HepG2 (cell line): Measurements from ENCODE around the gene ZFP69. TPM values are rescaled to one million over a fixed set of nuclear protein-coding genes. Genes with fewer than 3 reads are reported as not detected.

ENCODE experiments used
- FOXA3 ChIP-seq: IDR thresholded peaks from 2 replicates; pipeline ENCODE4 v1.6.1; 2016; ENCODE audit warnings: missing genetic modification reagents, missing compliant biosample characterization
- KAT2B ChIP-seq: fragments of 150-350 bp; IDR thresholded peaks from 2 replicates; pipeline ENCODE4 v1.6.1; 2014; ENCODE audit warnings: low read depth, low read length, borderline replicate concordance
- MYC ChIP-seq: sonication (generic); formaldehyde crosslinking; IDR thresholded peaks from 2 replicates; pipeline ENCODE4 v1.9.0; 2021; ENCODE audit warnings: missing genetic modification reagents, borderline replicate concordance
- SAP130 ChIP-seq: IDR thresholded peaks from 2 replicates; pipeline ENCODE4 v1.6.1; 2016; ENCODE audit warnings: low read depth
- SOX13 ChIP-seq, 3 experiments: fragments of 450-650 bp in 1 of 3; sonication (generic) in 1 of 3; formaldehyde crosslinking in 1 of 3; IDR thresholded peaks in 2 of 3; conservative IDR thresholded peaks in 1 of 3; 2 replicates each; pipeline versions ENCODE4 v1.5.0 to v1.6.1; 2016 to 2020; ENCODE audit warnings: antibody characterized with exemption in 1 of 3, mild to moderate bottlenecking in 1 of 3, missing compliant biosample characterization in 1 of 3, missing genetic modification reagents in 1 of 3, moderate library complexity in 1 of 3
- ZFP90 ChIP-seq: sonication (generic); formaldehyde crosslinking; IDR thresholded peaks from 2 replicates; pipeline ENCODE4 v1.8.0; 2022; ENCODE audit warnings: missing genetic modification reagents, mild to moderate bottlenecking, inconsistent platforms, borderline replicate concordance
- ZNF746 ChIP-seq: sonication (generic); formaldehyde crosslinking; IDR thresholded peaks from 2 replicates; pipeline ENCODE4 v1.8.0; 2022; ENCODE audit warnings: mild to moderate bottlenecking, missing genetic modification reagents
- polyA plus RNA-seq, 8 experiments: library from polyadenylated mRNA; depleted of rRNA in 3 of 8; stranded (reverse) in 7 of 8; unstranded in 1 of 8; fragments of >200 nt; fragmentation: Illumina TruSeq in 4 of 8; extraction: Trizol in 4 of 8; gene quantifications; 2 replicates each; pipeline versions ENCODE4 v1.2.1 to v1.2.3, GENCODE V29; 2011 to 2016; ENCODE audit warnings: low read depth in 4 of 8, missing spikeins in 1 of 8, mixed read lengths in 1 of 8; ENCODE audit not compliant: insufficient read depth in 1 of 8
- total RNA-seq, 5 experiments: library from RNA; depleted of rRNA; stranded (reverse); fragments of >200 nt; fragmentation: Illumina TruSeq; extraction: Trizol; gene quantifications; 2 replicates each; pipeline ENCODE4 v1.2.3, GENCODE V29; 2016; ENCODE audit warnings: low read depth in 1 of 5
- TF ChIP-seq, protein P1 (sequence below): sonication (generic); formaldehyde crosslinking; IDR thresholded peaks from 2 replicates; pipeline ENCODE4 v1.4.0; 2020; ENCODE audit warnings: missing genetic modification reagents
- TF ChIP-seq, protein P2 (sequence below): sonication (generic); formaldehyde crosslinking; IDR thresholded peaks from 2 replicates; pipeline ENCODE4 v1.5.1; 2020; ENCODE audit warnings: mild to moderate bottlenecking, missing genetic modification reagents, borderline replicate concordance
- TF ChIP-seq, protein P3 (sequence below): sonication (generic); formaldehyde crosslinking; IDR thresholded peaks from 2 replicates; pipeline ENCODE4 v1.4.0; 2020; ENCODE audit warnings: missing genetic modification reagents, low read depth, mild to moderate bottlenecking, borderline replicate concordance
- TF ChIP-seq, protein P4 (sequence below): sonication (generic); formaldehyde crosslinking; IDR thresholded peaks from 2 replicates; pipeline ENCODE4 v1.4.0; 2020; ENCODE audit warnings: mild to moderate bottlenecking, missing genetic modification reagents
- TF ChIP-seq, protein P5 (sequence below): sonication (generic); formaldehyde crosslinking; IDR thresholded peaks from 2 replicates; pipeline ENCODE4 v1.5.1; 2020; ENCODE audit warnings: missing genetic modification reagents, mild to moderate bottlenecking, borderline replicate concordance

ZFP69 gene
- total and polyA plus RNA-seq, 2 of the 13 experiments (the other 11 are each of a cell fraction or from before 2014, with no cell fraction given), result 2.6 to 5.6 TPM

DNA sequence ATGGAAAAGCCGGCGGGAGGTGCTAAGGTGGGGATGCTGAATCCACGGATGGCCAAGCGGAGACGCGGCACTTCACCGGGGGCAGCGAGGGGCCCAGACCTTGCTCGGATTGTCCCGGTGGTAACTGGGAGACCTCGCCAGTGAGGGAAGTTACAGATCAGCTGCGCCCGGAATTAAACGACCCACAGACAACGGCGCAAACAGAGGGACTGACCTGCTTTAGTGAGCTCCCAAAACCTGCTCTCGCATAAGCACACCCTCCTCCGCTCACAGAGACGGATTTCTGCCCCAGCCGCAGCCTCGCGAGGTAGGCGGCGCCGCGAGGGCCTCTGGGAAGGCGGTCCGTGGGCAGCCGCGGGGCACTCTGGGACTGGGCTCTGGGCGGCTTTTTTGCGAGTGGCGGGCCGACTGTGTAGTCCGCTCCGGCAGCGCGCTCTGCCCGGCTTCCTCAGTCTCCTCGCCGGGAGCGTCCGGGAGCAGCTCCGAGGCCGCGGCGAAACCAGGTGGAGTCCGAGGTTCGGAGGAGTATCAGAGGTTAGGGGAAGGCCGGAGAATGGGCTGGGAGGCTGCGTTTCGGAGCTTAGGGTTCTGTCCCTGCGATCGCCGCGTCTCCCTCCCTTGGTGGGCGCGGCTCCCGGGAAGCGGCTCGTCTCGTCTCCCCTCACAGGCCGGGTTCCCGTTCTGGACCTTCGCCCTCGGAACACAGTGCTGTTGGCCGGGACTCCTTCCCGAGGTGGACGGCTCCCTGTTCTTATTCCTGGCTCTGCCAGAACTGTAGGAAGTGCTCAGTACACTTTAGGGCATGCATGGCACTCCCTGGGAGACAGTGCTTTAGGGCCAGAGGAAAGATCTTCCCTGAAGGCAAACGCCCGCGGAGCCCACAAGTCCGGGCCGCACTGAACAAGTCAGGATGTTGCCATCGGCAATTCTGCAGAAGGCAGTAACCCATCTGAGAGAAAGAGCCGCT is 31.6 kb downstream of the ZFP69 start, which contains the start of gene EXO5 (continued):
- TF ChIP-seq SOX13 (IDR thresholded peaks at IDR 0.05), result no peak
- 0 out of 4 replicates have a peak, but pooled peaks of 1 of the 2 experiments have one; percentile 36 for TF ChIP-seq SOX13 (CRISPR knock-in tag; conservative IDR thresholded peaks at IDR 0.05 in 1 of 2, IDR thresholded peaks at IDR 0.05 in 1 of 2)
- no peak for TF ChIP-seq KAT2B
- peak; percentile 90 for TF ChIP-seq SAP130
- TF ChIP-seq, protein P1, sequence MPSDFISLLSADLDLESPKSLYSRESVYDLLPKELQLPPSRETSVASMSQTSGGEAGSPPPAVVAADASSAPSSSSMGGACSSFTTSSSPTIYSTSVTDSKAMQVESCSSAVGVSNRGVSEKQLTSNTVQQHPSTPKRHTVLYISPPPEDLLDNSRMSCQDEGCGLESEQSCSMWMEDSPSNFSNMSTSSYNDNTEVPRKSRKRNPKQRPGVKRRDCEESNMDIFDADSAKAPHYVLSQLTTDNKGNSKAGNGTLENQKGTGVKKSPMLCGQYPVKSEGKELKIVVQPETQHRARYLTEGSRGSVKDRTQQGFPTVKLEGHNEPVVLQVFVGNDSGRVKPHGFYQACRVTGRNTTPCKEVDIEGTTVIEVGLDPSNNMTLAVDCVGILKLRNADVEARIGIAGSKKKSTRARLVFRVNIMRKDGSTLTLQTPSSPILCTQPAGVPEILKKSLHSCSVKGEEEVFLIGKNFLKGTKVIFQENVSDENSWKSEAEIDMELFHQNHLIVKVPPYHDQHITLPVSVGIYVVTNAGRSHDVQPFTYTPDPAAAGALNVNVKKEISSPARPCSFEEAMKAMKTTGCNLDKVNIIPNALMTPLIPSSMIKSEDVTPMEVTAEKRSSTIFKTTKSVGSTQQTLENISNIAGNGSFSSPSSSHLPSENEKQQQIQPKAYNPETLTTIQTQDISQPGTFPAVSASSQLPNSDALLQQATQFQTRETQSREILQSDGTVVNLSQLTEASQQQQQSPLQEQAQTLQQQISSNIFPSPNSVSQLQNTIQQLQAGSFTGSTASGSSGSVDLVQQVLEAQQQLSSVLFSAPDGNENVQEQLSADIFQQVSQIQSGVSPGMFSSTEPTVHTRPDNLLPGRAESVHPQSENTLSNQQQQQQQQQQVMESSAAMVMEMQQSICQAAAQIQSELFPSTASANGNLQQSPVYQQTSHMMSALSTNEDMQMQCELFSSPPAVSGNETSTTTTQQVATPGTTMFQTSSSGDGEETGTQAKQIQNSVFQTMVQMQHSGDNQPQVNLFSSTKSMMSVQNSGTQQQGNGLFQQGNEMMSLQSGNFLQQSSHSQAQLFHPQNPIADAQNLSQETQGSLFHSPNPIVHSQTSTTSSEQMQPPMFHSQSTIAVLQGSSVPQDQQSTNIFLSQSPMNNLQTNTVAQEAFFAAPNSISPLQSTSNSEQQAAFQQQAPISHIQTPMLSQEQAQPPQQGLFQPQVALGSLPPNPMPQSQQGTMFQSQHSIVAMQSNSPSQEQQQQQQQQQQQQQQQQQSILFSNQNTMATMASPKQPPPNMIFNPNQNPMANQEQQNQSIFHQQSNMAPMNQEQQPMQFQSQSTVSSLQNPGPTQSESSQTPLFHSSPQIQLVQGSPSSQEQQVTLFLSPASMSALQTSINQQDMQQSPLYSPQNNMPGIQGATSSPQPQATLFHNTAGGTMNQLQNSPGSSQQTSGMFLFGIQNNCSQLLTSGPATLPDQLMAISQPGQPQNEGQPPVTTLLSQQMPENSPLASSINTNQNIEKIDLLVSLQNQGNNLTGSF (CRISPR knock-in tag), result peak; percentile 95
- 0 out of 2 replicates have a peak, but pooled peaks have one; percentile 19 for TF ChIP-seq FOXA3 (CRISPR knock-in tag)
- TF ChIP-seq ZNF746 (CRISPR knock-in tag), result peak; percentile 47; the same call in 1 of the 2 replicates
- TF ChIP-seq, protein P2, sequence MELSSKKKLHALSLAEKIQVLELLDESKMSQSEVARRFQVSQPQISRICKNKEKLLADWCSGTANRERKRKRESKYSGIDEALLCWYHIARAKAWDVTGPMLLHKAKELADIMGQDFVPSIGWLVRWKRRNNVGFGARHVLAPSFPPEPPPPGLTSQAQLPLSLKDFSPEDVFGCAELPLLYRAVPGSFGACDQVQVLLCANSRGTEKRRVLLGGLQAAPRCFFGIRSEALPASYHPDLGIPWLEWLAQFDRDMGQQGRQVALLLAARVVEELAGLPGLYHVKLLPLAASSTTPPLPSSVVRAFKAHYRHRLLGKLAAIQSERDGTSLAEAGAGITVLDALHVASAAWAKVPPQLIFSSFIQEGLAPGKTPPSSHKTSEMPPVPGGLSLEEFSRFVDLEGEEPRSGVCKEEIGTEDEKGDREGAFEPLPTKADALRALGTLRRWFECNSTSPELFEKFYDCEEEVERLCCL (CRISPR knock-in tag), result no peak
- TF ChIP-seq, protein P3, sequence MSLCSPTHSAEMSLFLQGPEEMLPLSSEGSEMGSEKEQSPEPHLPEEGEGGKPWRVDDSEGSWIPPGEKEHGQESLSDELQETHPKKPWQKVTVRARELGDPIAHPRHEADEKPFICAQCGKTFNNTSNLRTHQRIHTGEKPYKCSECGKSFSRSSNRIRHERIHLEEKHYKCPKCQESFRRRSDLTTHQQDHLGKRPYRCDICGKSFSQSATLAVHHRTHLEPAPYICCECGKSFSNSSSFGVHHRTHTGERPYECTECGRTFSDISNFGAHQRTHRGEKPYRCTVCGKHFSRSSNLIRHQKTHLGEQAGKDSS (CRISPR knock-in tag), result peak; percentile 88; the same call in 1 of the 2 replicates
- TF ChIP-seq ZFP90, result peak; percentile 95
- TF ChIP-seq, protein P4, sequence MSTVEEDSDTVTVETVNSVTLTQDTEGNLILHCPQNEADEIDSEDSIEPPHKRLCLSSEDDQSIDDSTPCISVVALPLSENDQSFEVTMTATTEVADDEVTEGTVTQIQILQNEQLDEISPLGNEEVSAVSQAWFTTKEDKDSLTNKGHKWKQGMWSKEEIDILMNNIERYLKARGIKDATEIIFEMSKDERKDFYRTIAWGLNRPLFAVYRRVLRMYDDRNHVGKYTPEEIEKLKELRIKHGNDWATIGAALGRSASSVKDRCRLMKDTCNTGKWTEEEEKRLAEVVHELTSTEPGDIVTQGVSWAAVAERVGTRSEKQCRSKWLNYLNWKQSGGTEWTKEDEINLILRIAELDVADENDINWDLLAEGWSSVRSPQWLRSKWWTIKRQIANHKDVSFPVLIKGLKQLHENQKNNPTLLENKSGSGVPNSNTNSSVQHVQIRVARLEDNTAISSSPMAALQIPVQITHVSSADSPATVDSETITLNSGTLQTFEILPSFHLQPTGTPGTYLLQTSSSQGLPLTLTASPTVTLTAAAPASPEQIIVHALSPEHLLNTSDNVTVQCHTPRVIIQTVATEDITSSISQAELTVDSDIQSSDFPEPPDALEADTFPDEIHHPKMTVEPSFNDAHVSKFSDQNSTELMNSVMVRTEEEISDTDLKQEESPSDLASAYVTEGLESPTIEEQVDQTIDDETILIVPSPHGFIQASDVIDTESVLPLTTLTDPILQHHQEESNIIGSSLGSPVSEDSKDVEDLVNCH (CRISPR knock-in tag), result 0 out of 2 replicates have a peak, but pooled peaks have one; percentile 15
- peak; percentile 86 for TF ChIP-seq MYC (CRISPR knock-in tag)
- TF ChIP-seq, protein P5, sequence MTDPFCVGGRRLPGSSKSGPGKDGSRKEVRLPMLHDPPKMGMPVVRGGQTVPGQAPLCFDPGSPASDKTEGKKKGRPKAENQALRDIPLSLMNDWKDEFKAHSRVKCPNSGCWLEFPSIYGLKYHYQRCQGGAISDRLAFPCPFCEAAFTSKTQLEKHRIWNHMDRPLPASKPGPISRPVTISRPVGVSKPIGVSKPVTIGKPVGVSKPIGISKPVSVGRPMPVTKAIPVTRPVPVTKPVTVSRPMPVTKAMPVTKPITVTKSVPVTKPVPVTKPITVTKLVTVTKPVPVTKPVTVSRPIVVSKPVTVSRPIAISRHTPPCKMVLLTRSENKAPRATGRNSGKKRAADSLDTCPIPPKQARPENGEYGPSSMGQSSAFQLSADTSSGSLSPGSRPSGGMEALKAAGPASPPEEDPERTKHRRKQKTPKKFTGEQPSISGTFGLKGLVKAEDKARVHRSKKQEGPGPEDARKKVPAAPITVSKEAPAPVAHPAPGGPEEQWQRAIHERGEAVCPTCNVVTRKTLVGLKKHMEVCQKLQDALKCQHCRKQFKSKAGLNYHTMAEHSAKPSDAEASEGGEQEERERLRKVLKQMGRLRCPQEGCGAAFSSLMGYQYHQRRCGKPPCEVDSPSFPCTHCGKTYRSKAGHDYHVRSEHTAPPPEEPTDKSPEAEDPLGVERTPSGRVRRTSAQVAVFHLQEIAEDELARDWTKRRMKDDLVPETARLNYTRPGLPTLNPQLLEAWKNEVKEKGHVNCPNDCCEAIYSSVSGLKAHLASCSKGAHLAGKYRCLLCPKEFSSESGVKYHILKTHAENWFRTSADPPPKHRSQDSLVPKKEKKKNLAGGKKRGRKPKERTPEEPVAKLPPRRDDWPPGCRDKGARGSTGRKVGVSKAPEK, result no peak
